ENCODE measurements around the gene FABP3. TPM values are rescaled to one million over a fixed set of nuclear protein-coding genes. Genes with fewer than 3 reads are reported as not detected.

Gene FABP3
- total RNA-seq, 1 donor: 60.6 TPM

DNA sequence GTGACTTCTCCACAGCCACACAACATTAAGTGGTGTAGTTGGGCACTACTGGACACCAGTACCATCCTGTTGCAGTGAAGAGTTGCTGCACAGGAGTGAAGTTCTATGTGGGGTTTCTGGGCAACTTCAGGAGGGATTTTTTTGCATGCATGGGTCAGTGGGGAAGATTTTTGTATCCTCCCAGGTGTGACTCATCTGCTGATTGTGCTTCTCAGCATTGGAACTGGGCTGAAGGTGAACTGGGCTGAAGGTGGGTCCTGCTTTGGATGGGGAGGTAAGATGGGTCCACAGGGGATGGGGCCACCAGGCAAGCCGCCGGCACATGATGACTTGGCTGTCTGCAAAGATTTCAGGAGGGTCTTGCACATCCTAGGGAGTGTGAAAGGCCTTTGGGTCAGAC, 42.8 kb upstream of the FABP3 start:
- DNase-seq (ENCODE audit: low read depth): no peak
- H3K4me3 ChIP-seq (ENCODE audit: low read depth, low read length): no peak overlapping the region
- no peak for TF ChIP-seq CTCF (IDR thresholded peaks at IDR 0.05; ENCODE audit: insufficient read depth, low read length)

- DNase-seq (ENCODE audit: low read depth): no peak
- no peak overlapping the region for H3K4me3 ChIP-seq (ENCODE audit: low read depth, low read length)
These were observed 42.1 kb upstream of the FABP3 start for GRCh38 chr1:31414980-31415370.

GRCh38 chr1:31413405-31414001, 40.6 kb upstream of the FABP3 start:
- no peak for TF ChIP-seq CTCF (IDR thresholded peaks at IDR 0.05; ENCODE audit: insufficient read depth, low read length)
- H3K4me3 ChIP-seq (ENCODE audit: low read depth, low read length): peak overlapping the region; percentile 72
- peak; percentile 23 for DNase-seq (ENCODE audit: low read depth)

More at GRCh38 chr1:31414980-31415370, 42.1 kb upstream of the FABP3 start:
- TF ChIP-seq CTCF (IDR thresholded peaks at IDR 0.05; ENCODE audit: insufficient read depth, low read length): no peak

DNA sequence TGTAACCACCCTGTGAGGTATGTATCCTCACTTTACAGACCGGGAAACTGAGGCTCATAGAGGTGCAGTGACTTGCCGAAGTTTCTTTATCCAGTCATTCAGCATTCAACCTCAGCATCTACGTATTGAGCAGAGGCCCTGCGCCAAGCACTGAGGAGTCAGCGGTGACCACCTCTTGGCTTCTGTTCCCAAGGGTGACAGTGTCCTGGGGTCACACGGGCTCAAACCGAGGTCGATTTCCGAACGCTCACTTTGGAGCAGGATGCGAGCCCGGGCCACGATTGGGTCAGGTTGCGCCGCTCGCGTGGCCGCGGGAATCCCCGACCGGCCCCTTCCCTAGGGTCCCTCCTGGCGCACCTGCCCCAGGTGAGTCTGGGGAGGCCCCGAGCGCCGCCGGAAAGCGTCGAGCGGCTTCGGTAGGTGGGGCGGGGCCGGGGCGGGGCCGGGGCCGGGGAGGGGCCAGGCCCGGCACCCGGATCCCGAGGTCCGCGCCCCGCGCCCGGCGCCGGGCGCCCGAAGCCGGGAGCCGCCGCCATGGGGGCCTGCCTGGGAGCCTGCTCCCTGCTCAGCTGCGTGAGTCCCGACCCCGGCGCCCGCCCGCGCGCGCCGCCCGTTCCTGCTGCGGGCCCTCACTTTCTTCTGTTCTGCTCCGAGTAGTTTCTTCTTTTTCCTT, 40.0 kb upstream of the FABP3 start, which contains the start of gene SERINC2:
Gene SERINC2 (plus strand): TSS at position 482 of the 673 bp plus-strand sequence. CDS start 53 bp downstream, at position 535.
- no peak for DNase-seq (ENCODE audit: low read depth)
- TF ChIP-seq CTCF (IDR thresholded peaks at IDR 0.05; ENCODE audit: insufficient read depth, low read length): no peak

DNA sequence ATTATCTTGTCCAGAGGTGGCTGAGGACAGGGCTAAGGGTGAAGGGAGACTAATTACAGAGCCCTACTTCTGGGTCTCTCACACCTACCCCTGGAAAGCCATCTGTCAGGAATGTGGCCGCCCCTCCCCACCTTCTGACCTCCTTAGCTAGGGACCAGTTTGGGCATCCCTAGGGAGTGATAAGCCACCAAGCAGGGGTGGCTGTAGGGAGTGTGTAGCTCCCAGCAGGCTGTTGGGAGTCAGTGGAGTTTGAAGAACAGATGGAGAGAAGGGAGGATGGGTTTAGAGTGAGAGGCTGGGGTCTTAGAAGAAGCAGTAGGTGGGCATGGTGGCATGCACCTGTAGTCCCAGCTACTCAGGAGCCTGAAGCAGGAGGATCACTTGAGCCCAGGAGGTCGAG, 39.3 kb upstream of the FABP3 start:
- H3K4me3 ChIP-seq (ENCODE audit: low read depth, low read length): no peak overlapping the region
- DNase-seq (ENCODE audit: low read depth): no peak
- TF ChIP-seq CTCF (IDR thresholded peaks at IDR 0.05; ENCODE audit: insufficient read depth, low read length): no peak

More for the DNA sequence above, 40.0 kb upstream of the FABP3 start, which contains the start of gene SERINC2:
- H3K4me3 ChIP-seq (ENCODE audit: low read depth, low read length): peak within 1 kb of the TSS; percentile 72

GRCh38 chr1:31410871-31411270, 38.0 kb upstream of the FABP3 start:
- peak; percentile 47 for DNase-seq (ENCODE audit: low read depth)
- no peak overlapping the region for H3K4me3 ChIP-seq (ENCODE audit: low read depth, low read length)
- TF ChIP-seq CTCF (IDR thresholded peaks at IDR 0.05; ENCODE audit: insufficient read depth, low read length): no peak

All from fibroblast of the aortic adventitia (primary cell).